H1 (cell line): ENCODE results near the gene HACE1. TPM values are rescaled to one million over a fixed set of nuclear protein-coding genes. Genes with fewer than 3 reads are reported as not detected.

Experiments used
- CTCF ChIA-PET: fragments of 300-600 bp; sonication (Branson Sonifier 250); formaldehyde crosslinking; loops from one replicate; lab custom pipeline; 2021; ENCODE audit not compliant: partially characterized antibody; lab: Charles Lee
- POLR2A ChIA-PET: fragments of 300-600 bp; sonication (Branson Sonifier 250); formaldehyde crosslinking; loops from one replicate; lab custom pipeline; 2021; ENCODE audit warnings: inconsistent platforms; ENCODE audit not compliant: partially characterized antibody; lab: Charles Lee
- DNase-seq, 2 experiments: peaks; one replicate each; pipeline versions ENCODE4 v3.0.0 to v3.0.0-alpha.2; 2010 to 2022; ENCODE audit warnings: low spot score in 2 of 2, low read depth in 1 of 2, mixed read lengths in 1 of 2
- FAIRE-seq: peaks from 2 replicates; lab custom pipeline; 2011; peaks lifted over from hg19 to GRCh38; lab: Jason Lieb, UNC
- H2AFZ ChIP-seq: 2 replicates; pipeline ENCODE4 v1.8.1; 2012; ENCODE audit warnings: low read length, inconsistent platforms
- H2AK5ac ChIP-seq: 2 replicates; pipeline ENCODE4 v1.6.1; 2013; ENCODE audit warnings: low read depth, low read length
- H2BK120ac ChIP-seq: replicated peaks from 2 replicates; pipeline ENCODE3; 2013; ENCODE audit warnings: low read depth, low read length, inconsistent platforms
- H2BK12ac ChIP-seq: 2 replicates; pipeline ENCODE4 v1.6.1; 2013; ENCODE audit warnings: low read depth, low read length
- H2BK15ac ChIP-seq: 2 replicates; pipeline ENCODE4 v1.6.1; 2013; ENCODE audit warnings: low read length
- H2BK20ac ChIP-seq: 2 replicates; pipeline ENCODE4 v1.6.1; 2013; ENCODE audit warnings: low read length
- H2BK5ac ChIP-seq: 2 replicates; pipeline ENCODE4 v1.6.1; 2013; ENCODE audit warnings: low read depth, low read length
- H3K14ac ChIP-seq: 2 replicates; pipeline ENCODE4 v1.6.1; 2013; ENCODE audit warnings: inconsistent platforms; ENCODE audit not compliant: insufficient read length
- H3K18ac ChIP-seq: 2 replicates; pipeline ENCODE4 v1.6.1; 2013; ENCODE audit warnings: low read length; ENCODE audit errors: extremely low read depth
- H3K23ac ChIP-seq: 2 replicates; pipeline ENCODE4 v1.6.1; 2013; ENCODE audit warnings: inconsistent platforms; ENCODE audit not compliant: insufficient read length
- H3K23me2 ChIP-seq: 2 replicates; pipeline ENCODE4 v1.6.1; 2013; ENCODE audit warnings: low read depth, low read length
- H3K27ac ChIP-seq: 2 replicates; pipeline ENCODE4 v1.6.1; 2011; ENCODE audit warnings: low read depth, low read length, inconsistent platforms
- H3K27me3 ChIP-seq, 4 experiments: replicated peaks in 1 of 4; 1 replicate in 1 of 4; 2 replicates in 3 of 4; pipeline versions ENCODE4 v1.6.1 to v1.8.1; 2011 to 2013; ENCODE audit warnings: low read length in 3 of 4, mild to moderate bottlenecking in 3 of 4, inconsistent platforms in 2 of 4, mixed read lengths in 2 of 4, moderate library complexity in 1 of 4; ENCODE audit not compliant: control insufficient read depth in 3 of 4, insufficient read depth in 3 of 4; ENCODE audit errors: extremely low read depth in 1 of 4
- H3K36me3 ChIP-seq, 4 experiments: 2 replicates each; pipeline versions ENCODE4 v1.6.1 to v1.8.1; 2011 to 2013; ENCODE audit warnings: mild to moderate bottlenecking in 4 of 4, low read length in 3 of 4, moderate library complexity in 2 of 4, control low read depth in 1 of 4, inconsistent platforms in 1 of 4; ENCODE audit not compliant: insufficient read depth in 4 of 4, control insufficient read depth in 2 of 4
- H3K4ac ChIP-seq: replicated peaks from 2 replicates; pipeline ENCODE3; 2013; ENCODE audit warnings: low read length, low read depth, mixed read lengths, inconsistent platforms; ENCODE audit not compliant: insufficient read length
- H3K4me1 ChIP-seq, 4 experiments: replicated peaks in 1 of 4; 1 replicate in 1 of 4; 2 replicates in 3 of 4; pipeline versions ENCODE4 v1.6.1 to v1.8.1; 2011 to 2013; ENCODE audit warnings: low read length in 3 of 4, inconsistent platforms in 2 of 4, mixed read lengths in 1 of 4; ENCODE audit not compliant: insufficient read depth in 4 of 4, control insufficient read depth in 3 of 4
- H3K4me2 ChIP-seq, 2 experiments: 2 replicates each; pipeline versions ENCODE4 v1.6.1 to v1.8.1; 2011 to 2013; ENCODE audit warnings: low read depth in 2 of 2, low read length in 2 of 2, control low read depth in 1 of 2, inconsistent platforms in 1 of 2, mild to moderate bottlenecking in 1 of 2; ENCODE audit not compliant: insufficient read depth in 1 of 2
- H3K4me3 ChIP-seq, 4 experiments: fragments of 200-600, 300-600 bp in 1 of 4; sonication (generic), shearing (Covaris generic), sonication (Bioruptor Twin) in 1 of 4; 2 replicates each; pipeline versions ENCODE4 v1.5.1 to v1.8.1; 2011 to 2016; ENCODE audit warnings: low read length in 4 of 4, low read depth in 3 of 4, control low read depth in 2 of 4, inconsistent platforms in 2 of 4, mild to moderate bottlenecking in 2 of 4, mixed read lengths in 1 of 4, moderate library complexity in 1 of 4; ENCODE audit not compliant: insufficient read depth in 2 of 4; ENCODE audit errors: extremely low read depth in 1 of 4
- H3K56ac ChIP-seq: replicated peaks from 2 replicates; pipeline ENCODE3; 2013; ENCODE audit warnings: low read depth, mild to moderate bottlenecking, mixed read lengths, low read length, inconsistent platforms; ENCODE audit not compliant: insufficient read length
- H3K79me1 ChIP-seq: 2 replicates; pipeline ENCODE4 v1.6.1; 2013; ENCODE audit warnings: low read depth, low read length, control low read depth
- H3K79me2 ChIP-seq, 2 experiments: 2 replicates each; pipeline versions ENCODE4 v1.6.1 to v1.8.1; 2012 to 2013; ENCODE audit warnings: low read length in 2 of 2, mild to moderate bottlenecking in 2 of 2, inconsistent platforms in 1 of 2; ENCODE audit not compliant: insufficient read depth in 2 of 2, control insufficient read depth in 1 of 2
- H3K9ac ChIP-seq, 4 experiments: replicated peaks in 1 of 4; 1 replicate in 1 of 4; 2 replicates in 3 of 4; pipeline versions ENCODE4 v1.6.1 to v1.8.1; 2011 to 2013; ENCODE audit warnings: low read depth in 3 of 4, low read length in 3 of 4, control low read depth in 2 of 4, mild to moderate bottlenecking in 2 of 4, moderate library complexity in 2 of 4, inconsistent platforms in 1 of 4; ENCODE audit errors: extremely low read depth in 1 of 4
- H3K9me3 ChIP-seq, 2 experiments: 2 replicates each; pipeline versions ENCODE4 v1.6.1 to v1.8.1; 2012 to 2013; ENCODE audit warnings: mild to moderate bottlenecking in 2 of 2, moderate library complexity in 2 of 2, control low read depth in 1 of 2, inconsistent platforms in 1 of 2, low read depth in 1 of 2, low read length in 1 of 2, mixed read lengths in 1 of 2; ENCODE audit not compliant: insufficient read depth in 2 of 2
- H4K20me1 ChIP-seq, 2 experiments: replicated peaks in 1 of 2; 2 replicates each; pipeline versions ENCODE3 to v1.8.1; 2011 to 2013; ENCODE audit warnings: inconsistent platforms in 2 of 2, low read length in 2 of 2, mild to moderate bottlenecking in 1 of 2; ENCODE audit not compliant: insufficient read depth in 2 of 2, control insufficient read depth in 1 of 2
- H4K5ac ChIP-seq: 2 replicates; pipeline ENCODE4 v1.6.1; 2013; ENCODE audit warnings: low read length, low read depth, mixed read lengths, inconsistent platforms; ENCODE audit not compliant: insufficient read length
- H4K8ac ChIP-seq: 2 replicates; pipeline ENCODE4 v1.8.0; 2013; ENCODE audit warnings: mild to moderate bottlenecking, moderate library complexity, low read length, inconsistent platforms; ENCODE audit not compliant: insufficient read depth; ENCODE audit errors: extremely low read depth
- H4K91ac ChIP-seq: replicated peaks from 2 replicates; pipeline ENCODE3; 2013; ENCODE audit warnings: low read length, mixed read lengths, inconsistent platforms; ENCODE audit not compliant: insufficient read length
- CHD2 ChIP-seq: IDR thresholded peaks from 2 replicates; pipeline ENCODE4 v1.6.1; 2012; ENCODE audit warnings: low read length, improper control_type of control experiment
- MAFK ChIP-seq: IDR thresholded peaks from 2 replicates; pipeline ENCODE4 v1.6.1; 2012; ENCODE audit warnings: low read depth, mild to moderate bottlenecking, improper control_type of control experiment, low read length
- NANOG ChIP-seq: IDR thresholded peaks from 2 replicates; pipeline ENCODE4 v1.6.1; 2011; ENCODE audit warnings: low read length, low read depth, mild to moderate bottlenecking, inconsistent platforms; ENCODE audit not compliant: insufficient read depth, poor library complexity, severe bottlenecking
- PHF8 ChIP-seq: fragments of 200-600 bp; sonication (generic); conservative IDR thresholded peaks from 2 replicates; pipeline ENCODE4 v1.7.1; 2012; ENCODE audit warnings: low read depth, mild to moderate bottlenecking, inconsistent platforms, low read length, moderate library complexity
- RBBP5 ChIP-seq: IDR thresholded peaks from 2 replicates; pipeline ENCODE4 v1.7.1; 2012; ENCODE audit warnings: low read depth, mild to moderate bottlenecking, inconsistent platforms, low read length, moderate library complexity, borderline replicate concordance
- SP4 ChIP-seq: IDR thresholded peaks from 2 replicates; pipeline ENCODE4 v1.6.1; 2012; ENCODE audit warnings: low read length, inconsistent platforms
- SUZ12 ChIP-seq: fragments of 200-600 bp; sonication (generic); IDR thresholded peaks from 2 replicates; pipeline ENCODE4 v1.6.1; 2012; ENCODE audit warnings: mild to moderate bottlenecking, inconsistent platforms, low read length, moderate library complexity, mixed read lengths
- WGBS, 2 experiments: shearing (Covaris generic) in 1 of 2; methylation state at CpG; one replicate each; pipeline versions ENCODE4 v1.1.6 to v1.1.7; 2013 to 2015; ENCODE audit warnings: low lambda C conversion rate in 2 of 2, mixed read lengths in 2 of 2, inconsistent platforms in 1 of 2, low coverage in 1 of 2, missing lambda C conversion rate in 1 of 2; ENCODE audit not compliant: insufficient replicate concordance in 2 of 2, insufficient coverage in 1 of 2, insufficient read length in 1 of 2; ENCODE audit errors: extremely low coverage in 1 of 2, missing lambda C conversion rate in 1 of 2; 5-methylcytosine and 5-hydroxymethylcytosine counted together
- polyA plus RNA-seq, 7 experiments: library from polyadenylated mRNA; depleted of rRNA in 3 of 7; stranded (reverse) in 5 of 7; unstranded in 2 of 7; fragments of >200 nt in 5 of 7; fragments of 200-250 nt in 2 of 7; gene quantifications; 1 replicate in 5 of 7; 2 replicates in 1 of 7; 4 replicates in 1 of 7; pipeline versions ENCODE4 v1.2.1 to v1.2.3, GENCODE V29; 2011 to 2013; ENCODE audit warnings: missing spikeins in 2 of 7, mixed read lengths in 2 of 7
- total RNA-seq: library from RNA; stranded (reverse); fragmentation: NEBNext Ultra II Directional; extraction: Animal tissue kit (Norgen Biotek cat#: 25700); gene quantifications from 2 replicates; pipeline ENCODE4 v1.2.1, GENCODE V29; 2021

HACE1 gene
- total and polyA plus RNA-seq, 2 of the 8 experiments (the other 6 are each of a cell fraction or from before 2014, with no cell fraction given), result 7.1 to 21.3 TPM

DNA sequence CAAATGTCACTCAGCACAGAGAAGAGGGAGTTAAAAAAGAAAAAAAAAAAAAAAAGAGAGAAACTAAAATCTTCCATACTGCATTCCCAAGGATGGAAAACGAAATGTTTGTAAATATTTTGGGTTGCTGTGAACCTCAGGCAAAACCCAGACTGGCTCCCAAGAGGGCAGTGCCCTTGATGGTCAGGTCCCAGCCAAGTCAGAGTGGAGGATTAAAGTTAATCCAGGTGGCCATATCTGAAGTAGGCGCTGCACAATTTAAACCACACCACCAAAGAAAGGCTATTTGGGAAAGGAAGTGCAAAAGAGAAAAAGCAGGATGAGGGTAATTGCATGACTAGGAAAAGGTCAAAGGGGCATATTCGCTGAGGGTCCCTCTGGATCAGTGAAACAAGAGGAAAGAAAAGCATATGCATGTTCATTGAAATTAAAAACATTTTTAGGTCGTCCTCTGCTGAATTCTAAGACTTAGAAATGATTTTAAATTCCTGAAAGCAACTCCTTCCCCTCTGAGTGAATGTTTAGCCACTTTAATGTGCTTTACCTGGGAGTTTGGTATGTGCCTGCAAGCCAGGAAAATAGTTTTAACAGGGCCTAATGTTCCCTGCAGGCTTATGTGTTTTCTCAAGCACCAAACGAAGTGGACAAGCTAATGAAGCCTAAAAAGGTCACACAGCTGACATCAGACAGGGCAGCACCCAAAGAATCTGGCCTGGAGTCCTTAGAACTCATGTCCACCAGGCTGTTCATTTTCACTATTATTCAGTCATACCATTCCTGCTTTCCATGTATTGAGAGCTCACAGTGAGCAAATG is 159.1 kb downstream of the HACE1 start:
- ChIA-PET POLR2A (no interaction called here), CTCF (interaction anchor here (0.6 to 2.2 kb wide), 3 partner anchors 8 to 82 kb away, joined by 3 to 8 read pairs (median 4); no protein-coding TSS in a partner anchor)
- Histone ChIP-seq H3K27ac (no peak overlapping the region), H3K36me3 (no peaks in the 10 kb centered on the region), H3K27me3 (no peaks in the 10 kb centered on the region), H4K91ac (no peak overlapping the region), H3K23ac (no peak overlapping the region), H3K23me2 (no peaks in the 10 kb centered on the region), H4K5ac (no peak overlapping the region), H3K18ac (no peak overlapping the region), H3K79me2 (no peaks in the 10 kb centered on the region), H2BK20ac (no peak overlapping the region; the same call in 1 of the 2 replicates), H3K4me2 (peak overlapping the region in 1 of 2 experiments; percentile 26; a peak in 2 of 4 replicates), H2BK15ac (no peak overlapping the region), H3K9me3 (no peaks in the 10 kb centered on the region), H2AFZ (peak overlapping the region; percentile 65), H2AK5ac (no peak overlapping the region), H2BK12ac (no peak overlapping the region), H2BK5ac (no peak overlapping the region; the same call in 1 of the 2 replicates), H2BK120ac (no peak overlapping the region), H3K9ac (peak overlapping the region in 1 of 4 experiments; percentile 49; a peak in 1 of 7 replicates), H3K56ac (no peak overlapping the region), H4K20me1 (no peaks in the 10 kb centered on the region), H3K79me1 (no peaks in the 10 kb centered on the region), H4K8ac (no peak overlapping the region), H3K14ac (no peak overlapping the region), H3K4me3 (no peak overlapping the region), H3K4me1 (peaks cover 0 to 6% (median 4%) of the 10 kb centered on the region in 4 experiments; a peak in 2 of 7 replicates), H3K4ac (no peak overlapping the region)
- peak in 1 of 2 experiments; percentile 40 for DNase-seq
- no peak for FAIRE-seq
- no peak for TF ChIP-seq SUZ12
- TF ChIP-seq PHF8, result no peak
- no peak for TF ChIP-seq SP4
- no peak for TF ChIP-seq CHD2
- TF ChIP-seq MAFK, result no peak
- no peak for TF ChIP-seq NANOG
- TF ChIP-seq RBBP5, result no peak
- WGBS, 2 experiments, result 40% methylated on average over 5 of the region's 5 CpGs; no CpG with 5 or more reads in 1 of the 2 experiments
